ENCODE measurements around the gene ERFL.

Gene ERFL

GRCh38 chr19:41887711-41888382 is 40.4 kb downstream of the ERFL start:
- ChIA-PET CTCF (interaction anchor here (0.7 to 1.3 kb wide), 6 partner anchors 15 to 63 kb away, joined by 3 to 5 read pairs (median 4); no protein-coding TSS in a partner anchor), POLR2A (interaction anchor here (0.5 to 1.3 kb wide), 2 partner anchors 11 to 152 kb away, joined by 3 to 4 read pairs; no protein-coding TSS in a partner anchor)

GRCh38 chr19:41886761-41887710 is 41.2 kb downstream of the ERFL start:
- Histone ChIP-seq H3K36me3 (ENCODE audit: control insufficient read depth in 2 of 2, insufficient read depth in 1 of 2, low read length in 2 of 2) (peaks cover 16 to 20% of the 10 kb centered on the region in 2 experiments), H3K4me1 (ENCODE audit: control insufficient read depth, insufficient read depth, low read length) (peaks cover 11% of the 10 kb centered on the region; the same call in 1 of the 2 replicates), H3K27ac (ENCODE audit: extremely low read depth, low read depth, low read length) (peak overlapping the region; percentile 22; the same call in 1 of the 2 replicates), H3K9me3 (ENCODE audit: control insufficient read depth, insufficient read depth, low read depth, low read length) (no peaks in the 10 kb centered on the region), H3K4me3 (ENCODE audit: low read depth, low read length) (no peak overlapping the region)
- ChIA-PET POLR2A (interaction anchor here (0.5 to 5.1 kb wide), 5 partner anchors 14 to 151 kb away, joined by 3 to 68 read pairs (median 4); partner anchors contain the start of gene RPS19), CTCF (interaction anchor here (0.8 to 3.8 kb wide), 5 partner anchors 11 to 63 kb away, joined by 3 to 22 read pairs (median 4); no protein-coding TSS in a partner anchor)
- peak; percentile 86; the same call in 1 of the 2 replicates for TF ChIP-seq ZNF521 (tag by site-specific recombination; IDR thresholded peaks at IDR 0.05)
- TF ChIP-seq ZNF324 (tag by site-specific recombination; IDR thresholded peaks at IDR 0.05), result no peak
- no peak for TF ChIP-seq GLIS2 (tag by site-specific recombination; IDR thresholded peaks at IDR 0.05)
- TF ChIP-seq ZNF560 (tag by site-specific recombination; IDR thresholded peaks at IDR 0.05; ENCODE audit: borderline replicate concordance), result no peak
- no peak for TF ChIP-seq PRDM6 (tag by site-specific recombination; IDR thresholded peaks at IDR 0.05)
- peak; percentile 77 for TF ChIP-seq KLF1 (tag by site-specific recombination; IDR thresholded peaks at IDR 0.05)
- TF ChIP-seq ZNF747 (tag by site-specific recombination; IDR thresholded peaks at IDR 0.05), result no peak
- no peak for TF ChIP-seq ZNF433 (tag by site-specific recombination; IDR thresholded peaks at IDR 0.05; ENCODE audit: low read depth)
- 0 out of 2 replicates have a peak, but pooled peaks have one; percentile 47 for TF ChIP-seq ZFHX2 (tag by site-specific recombination; conservative IDR thresholded peaks at IDR 0.05)
- TF ChIP-seq ZNF510 (tag by site-specific recombination; IDR thresholded peaks at IDR 0.05; ENCODE audit: insufficient replicate concordance), result no peak
- TF ChIP-seq ZBTB48 (tag by site-specific recombination; IDR thresholded peaks at IDR 0.05), result no peak; the same call in 1 of the 2 replicates
- peak; percentile 67 for TF ChIP-seq EGR2 (tag by site-specific recombination; IDR thresholded peaks at IDR 0.05; ENCODE audit: low read depth)
- TF ChIP-seq HIC1 (tag by site-specific recombination; IDR thresholded peaks at IDR 0.05), result no peak
- no peak for TF ChIP-seq CTCF (tag by site-specific recombination; IDR thresholded peaks at IDR 0.05)
- TF ChIP-seq YY1 (tag by site-specific recombination; IDR thresholded peaks at IDR 0.05), result no peak
- TF ChIP-seq ZNF529 (tag by site-specific recombination; IDR thresholded peaks at IDR 0.05; ENCODE audit: insufficient replicate concordance), result no peak
- TF ChIP-seq ZNF366 (tag by site-specific recombination; conservative IDR thresholded peaks at IDR 0.05), result peak; percentile 87
- no peak for TF ChIP-seq ZNF701 (tag by site-specific recombination; IDR thresholded peaks at IDR 0.05)
- TF ChIP-seq ZSCAN23 (tag by site-specific recombination; IDR thresholded peaks at IDR 0.05), result no peak

More at GRCh38 chr19:41887711-41888382, 40.4 kb downstream of the ERFL start:
- Histone ChIP-seq H3K9me3 (ENCODE audit: control insufficient read depth, insufficient read depth, low read depth, low read length) (no peaks in the 10 kb centered on the region), H3K4me1 (ENCODE audit: control insufficient read depth, insufficient read depth, low read length) (peaks cover 11% of the 10 kb centered on the region; the same call in 1 of the 2 replicates), H3K27ac (ENCODE audit: extremely low read depth, low read depth, low read length) (no peak overlapping the region), H3K4me3 (ENCODE audit: low read depth, low read length) (no peak overlapping the region), H3K36me3 (ENCODE audit: control insufficient read depth in 2 of 2, insufficient read depth in 1 of 2, low read length in 2 of 2) (peaks cover 20 to 23% of the 10 kb centered on the region in 2 experiments)
- TF ChIP-seq KLF1 (tag by site-specific recombination; IDR thresholded peaks at IDR 0.05) (peak; percentile 84), KLF17 (tag by site-specific recombination; IDR thresholded peaks at IDR 0.05) (peak; percentile 38; the same call in 1 of the 2 replicates), EGR2 (tag by site-specific recombination; IDR thresholded peaks at IDR 0.05; ENCODE audit: low read depth) (peak; percentile 89), ZNF223 (tag by site-specific recombination; IDR thresholded peaks at IDR 0.05) (no peak), ZNF501 (tag by site-specific recombination; IDR thresholded peaks at IDR 0.05) (no peak), ZNF292 (tag by site-specific recombination; IDR thresholded peaks at IDR 0.05; ENCODE audit: borderline replicate concordance, low read depth) (no peak), ZFHX2 (tag by site-specific recombination; conservative IDR thresholded peaks at IDR 0.05) (peak; percentile 80), ZNF394 (tag by site-specific recombination; IDR thresholded peaks at IDR 0.05; ENCODE audit: borderline replicate concordance) (no peak)
